WTC11 (cell line): ENCODE results near the gene CYB5B. TPM values are rescaled to one million over a fixed set of nuclear protein-coding genes. Genes with fewer than 3 reads are reported as not detected.

ENCODE experiments used
- ATAC-seq: fragments of 200-7000 bp; cut with Tn5 transposase; 2 replicates; pipeline ENCODE4 v1.10.0; 2021; ENCODE audit warnings: mild to moderate bottlenecking, moderate library complexity
- Bru-seq: library from RNA; stranded (reverse); fragments of 400-500 nt; gene quantifications from one replicate; lab custom pipeline; 2021; lab: Mats Ljungman, UMichigan
- CTCF ChIA-PET: fragments of 300-600 bp; sonication (Branson Sonifier 250); formaldehyde crosslinking; loops from one replicate; lab custom pipeline; 2021; ENCODE audit warnings: antibody characterized with exemption; lab: Charles Lee
- POLR2A ChIA-PET: fragments of 350-600 bp; sonication (Branson Sonifier 250); formaldehyde crosslinking; loops from one replicate; lab custom pipeline; 2021; ENCODE audit warnings: antibody characterized with exemption; lab: Charles Lee
- DNase-seq: peaks from one replicate; pipeline ENCODE4 v3.0.0; 2021; ENCODE audit warnings: low spot score
- H3K27ac Mint-ChIP-seq: 2 replicates; pipeline ENCODE4 v1.8.0; 2021; ENCODE audit warnings: mixed read lengths
- H3K27me3 Mint-ChIP-seq: 2 replicates; pipeline ENCODE4 v1.8.0; 2021; ENCODE audit warnings: low read depth, mild to moderate bottlenecking, moderate library complexity, mixed read lengths
- H3K36me3 Mint-ChIP-seq: 2 replicates; pipeline ENCODE4 v1.8.0; 2021; ENCODE audit warnings: mixed read lengths
- H3K4me1 Mint-ChIP-seq: 2 replicates; pipeline ENCODE4 v1.8.0; 2022; ENCODE audit warnings: mixed read lengths
- H3K4me3 Mint-ChIP-seq: 2 replicates; pipeline ENCODE4 v1.8.0; 2021; ENCODE audit warnings: mild to moderate bottlenecking, moderate library complexity, mixed read lengths
- H3K9me3 Mint-ChIP-seq: 2 replicates; pipeline ENCODE4 v1.8.0; 2021; ENCODE audit warnings: mixed read lengths
- CBFB ChIP-seq: sonication (generic); formaldehyde crosslinking; IDR thresholded peaks from 2 replicates; pipeline ENCODE4 v1.8.1; 2022; ENCODE audit warnings: mild to moderate bottlenecking, low read depth, missing genetic modification reagents
- ESRRA ChIP-seq: sonication (generic); formaldehyde crosslinking; IDR thresholded peaks from 2 replicates; pipeline ENCODE4 v1.8.1; 2022; ENCODE audit warnings: mild to moderate bottlenecking, missing genetic modification reagents, borderline replicate concordance
- FOXK1 ChIP-seq: sonication (generic); formaldehyde crosslinking; IDR thresholded peaks from 2 replicates; pipeline ENCODE4 v1.8.0; 2022; ENCODE audit warnings: mild to moderate bottlenecking, moderate library complexity, missing genetic modification reagents
- GABPB1 ChIP-seq: sonication (generic); formaldehyde crosslinking; IDR thresholded peaks from 2 replicates; pipeline ENCODE4 v1.8.1; 2023; ENCODE audit warnings: mild to moderate bottlenecking, missing genetic modification reagents
- GTF2I ChIP-seq: fragments of 250-450 bp; sonication (Bioruptor Pico); conservative IDR thresholded peaks from 2 replicates; pipeline ENCODE4 v1.4.0; 2021; ENCODE audit warnings: mild to moderate bottlenecking
- HMGA2 ChIP-seq: fragments of 250-450 bp; sonication (Bioruptor Pico); IDR thresholded peaks from 2 replicates; pipeline ENCODE4 v1.4.0; 2021; ENCODE audit warnings: mild to moderate bottlenecking, moderate library complexity
- MYBL2 ChIP-seq: sonication (generic); formaldehyde crosslinking; IDR thresholded peaks from 2 replicates; pipeline ENCODE4 v1.8.1; 2023; ENCODE audit warnings: mild to moderate bottlenecking, moderate library complexity, missing genetic modification reagents
- NFE2L1 ChIP-seq: sonication (generic); formaldehyde crosslinking; IDR thresholded peaks from 2 replicates; pipeline ENCODE4 v1.8.1; 2023; ENCODE audit warnings: missing genetic modification reagents
- NFYB ChIP-seq: sonication (generic); formaldehyde crosslinking; conservative IDR thresholded peaks from 2 replicates; pipeline ENCODE4 v1.8.0; 2022; ENCODE audit warnings: low read depth, missing genetic modification reagents
- SMAD3 ChIP-seq: sonication (generic); formaldehyde crosslinking; IDR thresholded peaks from 2 replicates; pipeline ENCODE4 v1.8.0; 2022; ENCODE audit warnings: missing genetic modification reagents, mild to moderate bottlenecking, borderline replicate concordance
- SP1 ChIP-seq: sonication (generic); formaldehyde crosslinking; conservative IDR thresholded peaks from 2 replicates; pipeline ENCODE4 v1.8.1; 2022; ENCODE audit warnings: missing genetic modification reagents
- ZBTB21 ChIP-seq: sonication (generic); formaldehyde crosslinking; IDR thresholded peaks from 2 replicates; pipeline ENCODE4 v1.8.1; 2023; ENCODE audit warnings: mild to moderate bottlenecking, missing genetic modification reagents, borderline replicate concordance
- ZNF138 ChIP-seq: sonication (generic); formaldehyde crosslinking; conservative IDR thresholded peaks from 2 replicates; pipeline ENCODE4 v1.8.1; 2022; ENCODE audit warnings: mild to moderate bottlenecking, moderate library complexity, missing genetic modification reagents
- ZNF232 ChIP-seq: sonication (generic); formaldehyde crosslinking; IDR thresholded peaks from 2 replicates; pipeline ENCODE4 v1.8.0; 2022; ENCODE audit warnings: mild to moderate bottlenecking, missing genetic modification reagents
- ZNF416 ChIP-seq: fragments of 250-450 bp; sonication (Bioruptor Pico); IDR thresholded peaks from 2 replicates; pipeline ENCODE4 v1.9.0; 2021; ENCODE audit warnings: mild to moderate bottlenecking, inconsistent platforms
- ZNF671 ChIP-seq: fragments of 250-450 bp; sonication (Bioruptor Pico); IDR thresholded peaks from 2 replicates; pipeline ENCODE4 v1.8.0; 2021; ENCODE audit warnings: mild to moderate bottlenecking
- long read RNA-seq, 3 experiments: library from RNA in 1 of 3; library from capped mRNA in 1 of 3; library from polyadenylated mRNA in 1 of 3; unstranded in 2 of 3; stranded (forward) in 1 of 3; transcript quantifications; one replicate each; pipeline ENCODE4 v2.0.0, GENCODE V29; 2021
- total RNA-seq: library from RNA; stranded (reverse); gene quantifications from 3 replicates; pipeline ENCODE4 v1.2.3, GENCODE V29; 2021
- TF ChIP-seq, protein P1 (sequence below): sonication (generic); formaldehyde crosslinking; IDR thresholded peaks from 2 replicates; pipeline ENCODE4 v1.8.0; 2022; ENCODE audit warnings: mild to moderate bottlenecking, missing genetic modification reagents
- TF ChIP-seq, protein P2 (sequence below): sonication (generic); formaldehyde crosslinking; IDR thresholded peaks from 2 replicates; pipeline ENCODE4 v1.8.0; 2022; ENCODE audit warnings: mild to moderate bottlenecking, missing genetic modification reagents
- TF ChIP-seq, protein P3 (sequence below): sonication (generic); formaldehyde crosslinking; IDR thresholded peaks from 2 replicates; pipeline ENCODE4 v1.8.0; 2022; ENCODE audit warnings: mild to moderate bottlenecking, missing genetic modification reagents
- TF ChIP-seq, protein P4 (sequence below): sonication (generic); formaldehyde crosslinking; IDR thresholded peaks from 2 replicates; pipeline ENCODE4 v1.8.1; 2023; ENCODE audit warnings: mild to moderate bottlenecking, missing genetic modification reagents, moderate library complexity
- TF ChIP-seq, protein P5 (sequence below): sonication (generic); formaldehyde crosslinking; conservative IDR thresholded peaks from 2 replicates; pipeline ENCODE4 v1.8.1; 2023; ENCODE audit warnings: mild to moderate bottlenecking, low read depth, missing genetic modification reagents, moderate library complexity
- TF ChIP-seq, protein P6 (sequence below): fragments of 200-600 bp; IDR thresholded peaks from 2 replicates; pipeline ENCODE4 v1.8.0; 2022; ENCODE audit warnings: antibody characterized with exemption
- TF ChIP-seq, protein P7 (sequence below): sonication (generic); formaldehyde crosslinking; IDR thresholded peaks from 2 replicates; pipeline ENCODE4 v1.8.0; 2023; ENCODE audit warnings: missing genetic modification reagents

CYB5B gene, protein sequence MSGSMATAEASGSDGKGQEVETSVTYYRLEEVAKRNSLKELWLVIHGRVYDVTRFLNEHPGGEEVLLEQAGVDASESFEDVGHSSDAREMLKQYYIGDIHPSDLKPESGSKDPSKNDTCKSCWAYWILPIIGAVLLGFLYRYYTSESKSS
- total RNA-seq, result 95.3 to 109 TPM (median 99.7 TPM) in 3 replicates
- Bru-seq, nascent RNA, result percentile 83 among the genes with signal in this experiment
- long read RNA-seq, experiment 1, full-length matches to known transcripts, result 392 of 413 reads
- long read RNA-seq, experiment 1, partial matches to known transcripts, result 2 of 413 reads
- long read RNA-seq, experiment 1, other reads (novel, unspliced or antisense), result 19 of 413 reads
- long read RNA-seq, experiment 2, full-length matches to known transcripts, result 61 of 113 reads
- long read RNA-seq, experiment 2, partial matches to known transcripts, result 27 of 113 reads
- long read RNA-seq, experiment 2, other reads (novel, unspliced or antisense), result 25 of 113 reads
- long read RNA-seq, experiment 3, full-length matches to known transcripts, result 439 of 476 reads
- long read RNA-seq, experiment 3, partial matches to known transcripts, result 2 of 476 reads
- long read RNA-seq, experiment 3, other reads (novel, unspliced or antisense), result 35 of 476 reads

DNA sequence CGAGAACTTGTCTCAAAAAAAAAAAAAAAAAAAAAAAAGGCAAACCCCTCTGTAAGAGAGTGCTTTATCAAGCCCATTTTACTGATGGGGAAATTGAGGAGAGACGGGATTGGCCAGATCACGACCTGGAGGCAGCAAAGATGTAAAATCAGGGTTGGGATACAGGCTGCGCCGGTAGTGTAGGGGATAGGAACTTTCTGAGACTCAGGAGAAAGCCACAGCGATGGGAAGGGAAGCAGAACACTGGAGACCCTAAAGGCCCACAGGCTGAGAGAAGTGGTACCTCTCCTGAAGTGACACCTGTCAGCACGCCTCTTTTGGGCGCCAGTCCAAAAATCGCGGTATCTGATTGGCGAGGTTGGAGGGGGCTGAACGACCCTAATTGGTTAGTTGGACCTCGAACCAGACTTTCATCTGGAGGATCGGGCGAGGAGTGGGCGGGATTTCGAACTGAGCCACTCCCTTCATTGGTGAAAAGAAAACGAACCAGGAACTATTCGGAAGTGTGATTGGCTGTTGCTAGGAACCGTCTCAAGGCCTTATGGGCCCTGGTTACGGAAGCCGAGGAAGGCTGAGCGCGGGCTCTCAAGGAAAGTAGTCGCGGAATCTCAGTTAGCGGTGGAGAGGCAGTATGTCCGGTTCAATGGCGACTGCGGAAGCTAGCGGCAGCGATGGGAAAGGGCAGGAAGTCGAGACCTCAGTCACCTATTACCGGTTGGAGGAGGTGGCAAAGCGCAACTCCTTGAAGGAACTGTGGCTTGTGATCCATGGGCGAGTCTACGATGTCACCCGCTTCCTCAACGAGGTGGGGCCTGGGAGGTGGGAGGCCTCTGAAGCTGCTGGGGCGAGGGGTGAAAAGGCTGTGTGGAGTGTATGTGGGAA is at the start of gene CYB5B:
Gene CYB5B, plus strand, starts transcription at position 567 of the 882 bp plus-strand sequence. Its CDS starts 65 bp downstream, at position 632.
- Mint-ChIP-seq H3K4me3 (peak within 1 kb of the TSS; percentile 96), H3K27me3 (no peaks in the 10 kb centered on the region; the same call in 1 of the 2 replicates), H3K27ac (peak within 1 kb of the TSS; percentile 97), H3K36me3 (peaks cover 30% of the 10 kb centered on the region), H3K4me1 (peaks cover 9% of the 10 kb centered on the region), H3K9me3 (peaks cover 14% of the 10 kb centered on the region)
- POLR2A ChIA-PET, result interaction anchor here (0.7 to 1.0 kb wide), 4 partner anchors 34 to 267 kb away, joined by 3 to 9 read pairs (median 3); no protein-coding TSS in a partner anchor
- DNase-seq, result peak; percentile 96
- peak; percentile 98 for ATAC-seq
- CTCF ChIA-PET, result interaction anchor here (0.8 to 1.6 kb wide), 3 partner anchors 26 to 140 kb away, joined by 3 to 7 read pairs (median 3); no protein-coding TSS in a partner anchor
- TF ChIP-seq, protein P1, sequence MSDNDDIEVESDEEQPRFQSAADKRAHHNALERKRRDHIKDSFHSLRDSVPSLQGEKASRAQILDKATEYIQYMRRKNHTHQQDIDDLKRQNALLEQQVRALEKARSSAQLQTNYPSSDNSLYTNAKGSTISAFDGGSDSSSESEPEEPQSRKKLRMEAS (CRISPR knock-in tag), result peak; percentile 54; the same call in 1 of the 2 replicates
- peak; percentile 73; the same call in 1 of the 2 replicates for TF ChIP-seq SP1 (CRISPR knock-in tag)
- TF ChIP-seq, protein P2, sequence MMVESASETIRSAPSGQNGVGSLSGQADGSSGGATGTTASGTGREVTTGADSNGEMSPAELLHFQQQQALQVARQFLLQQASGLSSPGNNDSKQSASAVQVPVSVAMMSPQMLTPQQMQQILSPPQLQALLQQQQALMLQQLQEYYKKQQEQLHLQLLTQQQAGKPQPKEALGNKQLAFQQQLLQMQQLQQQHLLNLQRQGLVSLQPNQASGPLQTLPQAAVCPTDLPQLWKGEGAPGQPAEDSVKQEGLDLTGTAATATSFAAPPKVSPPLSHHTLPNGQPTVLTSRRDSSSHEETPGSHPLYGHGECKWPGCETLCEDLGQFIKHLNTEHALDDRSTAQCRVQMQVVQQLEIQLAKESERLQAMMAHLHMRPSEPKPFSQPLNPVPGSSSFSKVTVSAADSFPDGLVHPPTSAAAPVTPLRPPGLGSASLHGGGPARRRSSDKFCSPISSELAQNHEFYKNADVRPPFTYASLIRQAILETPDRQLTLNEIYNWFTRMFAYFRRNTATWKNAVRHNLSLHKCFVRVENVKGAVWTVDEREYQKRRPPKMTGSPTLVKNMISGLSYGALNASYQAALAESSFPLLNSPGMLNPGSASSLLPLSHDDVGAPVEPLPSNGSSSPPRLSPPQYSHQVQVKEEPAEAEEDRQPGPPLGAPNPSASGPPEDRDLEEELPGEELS, result peak; percentile 32; the same call in 1 of the 2 replicates
- no peak for TF ChIP-seq ZNF671 (CRISPR knock-in tag)
- TF ChIP-seq, protein P3, sequence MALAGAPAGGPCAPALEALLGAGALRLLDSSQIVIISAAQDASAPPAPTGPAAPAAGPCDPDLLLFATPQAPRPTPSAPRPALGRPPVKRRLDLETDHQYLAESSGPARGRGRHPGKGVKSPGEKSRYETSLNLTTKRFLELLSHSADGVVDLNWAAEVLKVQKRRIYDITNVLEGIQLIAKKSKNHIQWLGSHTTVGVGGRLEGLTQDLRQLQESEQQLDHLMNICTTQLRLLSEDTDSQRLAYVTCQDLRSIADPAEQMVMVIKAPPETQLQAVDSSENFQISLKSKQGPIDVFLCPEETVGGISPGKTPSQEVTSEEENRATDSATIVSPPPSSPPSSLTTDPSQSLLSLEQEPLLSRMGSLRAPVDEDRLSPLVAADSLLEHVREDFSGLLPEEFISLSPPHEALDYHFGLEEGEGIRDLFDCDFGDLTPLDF (CRISPR knock-in tag), result no peak
- peak; percentile 65; the same call in 1 of the 2 replicates for TF ChIP-seq FOXK1 (CRISPR knock-in tag)
- no peak for TF ChIP-seq SMAD3 (CRISPR knock-in tag)
- no peak for TF ChIP-seq CBFB (CRISPR knock-in tag)
- TF ChIP-seq, protein P4, sequence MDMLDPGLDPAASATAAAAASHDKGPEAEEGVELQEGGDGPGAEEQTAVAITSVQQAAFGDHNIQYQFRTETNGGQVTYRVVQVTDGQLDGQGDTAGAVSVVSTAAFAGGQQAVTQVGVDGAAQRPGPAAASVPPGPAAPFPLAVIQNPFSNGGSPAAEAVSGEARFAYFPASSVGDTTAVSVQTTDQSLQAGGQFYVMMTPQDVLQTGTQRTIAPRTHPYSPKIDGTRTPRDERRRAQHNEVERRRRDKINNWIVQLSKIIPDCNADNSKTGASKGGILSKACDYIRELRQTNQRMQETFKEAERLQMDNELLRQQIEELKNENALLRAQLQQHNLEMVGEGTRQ (CRISPR knock-in tag), result no peak
- peak; percentile 62; the same call in 1 of the 2 replicates for TF ChIP-seq GABPB1
- TF ChIP-seq NFE2L1 (CRISPR knock-in tag), result peak; percentile 39; the same call in 1 of the 2 replicates
- TF ChIP-seq, protein P5, sequence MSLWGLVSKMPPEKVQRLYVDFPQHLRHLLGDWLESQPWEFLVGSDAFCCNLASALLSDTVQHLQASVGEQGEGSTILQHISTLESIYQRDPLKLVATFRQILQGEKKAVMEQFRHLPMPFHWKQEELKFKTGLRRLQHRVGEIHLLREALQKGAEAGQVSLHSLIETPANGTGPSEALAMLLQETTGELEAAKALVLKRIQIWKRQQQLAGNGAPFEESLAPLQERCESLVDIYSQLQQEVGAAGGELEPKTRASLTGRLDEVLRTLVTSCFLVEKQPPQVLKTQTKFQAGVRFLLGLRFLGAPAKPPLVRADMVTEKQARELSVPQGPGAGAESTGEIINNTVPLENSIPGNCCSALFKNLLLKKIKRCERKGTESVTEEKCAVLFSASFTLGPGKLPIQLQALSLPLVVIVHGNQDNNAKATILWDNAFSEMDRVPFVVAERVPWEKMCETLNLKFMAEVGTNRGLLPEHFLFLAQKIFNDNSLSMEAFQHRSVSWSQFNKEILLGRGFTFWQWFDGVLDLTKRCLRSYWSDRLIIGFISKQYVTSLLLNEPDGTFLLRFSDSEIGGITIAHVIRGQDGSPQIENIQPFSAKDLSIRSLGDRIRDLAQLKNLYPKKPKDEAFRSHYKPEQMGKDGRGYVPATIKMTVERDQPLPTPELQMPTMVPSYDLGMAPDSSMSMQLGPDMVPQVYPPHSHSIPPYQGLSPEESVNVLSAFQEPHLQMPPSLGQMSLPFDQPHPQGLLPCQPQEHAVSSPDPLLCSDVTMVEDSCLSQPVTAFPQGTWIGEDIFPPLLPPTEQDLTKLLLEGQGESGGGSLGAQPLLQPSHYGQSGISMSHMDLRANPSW (CRISPR knock-in tag), result no peak
- no peak for TF ChIP-seq ZNF232
- peak; percentile 83 for TF ChIP-seq NFYB
- TF ChIP-seq, protein P6, sequence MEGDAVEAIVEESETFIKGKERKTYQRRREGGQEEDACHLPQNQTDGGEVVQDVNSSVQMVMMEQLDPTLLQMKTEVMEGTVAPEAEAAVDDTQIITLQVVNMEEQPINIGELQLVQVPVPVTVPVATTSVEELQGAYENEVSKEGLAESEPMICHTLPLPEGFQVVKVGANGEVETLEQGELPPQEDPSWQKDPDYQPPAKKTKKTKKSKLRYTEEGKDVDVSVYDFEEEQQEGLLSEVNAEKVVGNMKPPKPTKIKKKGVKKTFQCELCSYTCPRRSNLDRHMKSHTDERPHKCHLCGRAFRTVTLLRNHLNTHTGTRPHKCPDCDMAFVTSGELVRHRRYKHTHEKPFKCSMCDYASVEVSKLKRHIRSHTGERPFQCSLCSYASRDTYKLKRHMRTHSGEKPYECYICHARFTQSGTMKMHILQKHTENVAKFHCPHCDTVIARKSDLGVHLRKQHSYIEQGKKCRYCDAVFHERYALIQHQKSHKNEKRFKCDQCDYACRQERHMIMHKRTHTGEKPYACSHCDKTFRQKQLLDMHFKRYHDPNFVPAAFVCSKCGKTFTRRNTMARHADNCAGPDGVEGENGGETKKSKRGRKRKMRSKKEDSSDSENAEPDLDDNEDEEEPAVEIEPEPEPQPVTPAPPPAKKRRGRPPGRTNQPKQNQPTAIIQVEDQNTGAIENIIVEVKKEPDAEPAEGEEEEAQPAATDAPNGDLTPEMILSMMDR, result no peak
- TF ChIP-seq ZBTB21 (CRISPR knock-in tag), result no peak
- peak; percentile 82 for TF ChIP-seq GTF2I (CRISPR knock-in tag)
- TF ChIP-seq, protein P7, sequence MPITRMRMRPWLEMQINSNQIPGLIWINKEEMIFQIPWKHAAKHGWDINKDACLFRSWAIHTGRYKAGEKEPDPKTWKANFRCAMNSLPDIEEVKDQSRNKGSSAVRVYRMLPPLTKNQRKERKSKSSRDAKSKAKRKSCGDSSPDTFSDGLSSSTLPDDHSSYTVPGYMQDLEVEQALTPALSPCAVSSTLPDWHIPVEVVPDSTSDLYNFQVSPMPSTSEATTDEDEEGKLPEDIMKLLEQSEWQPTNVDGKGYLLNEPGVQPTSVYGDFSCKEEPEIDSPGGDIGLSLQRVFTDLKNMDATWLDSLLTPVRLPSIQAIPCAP (CRISPR knock-in tag), result no peak
- TF ChIP-seq MYBL2 (CRISPR knock-in tag), result peak; percentile 85; the same call in 1 of the 2 replicates
- no peak for TF ChIP-seq ZNF416 (CRISPR knock-in tag)
- no peak for TF ChIP-seq HMGA2 (CRISPR knock-in tag)
- no peak for TF ChIP-seq ZNF138
- TF ChIP-seq ESRRA (CRISPR knock-in tag), result no peak
